ENCODE data around the gene SLC22A12.

SLC22A12 gene

GRCh38 chr11:64563966-64564365 lies 27.1 kb upstream of the SLC22A12 start:
- no peak for DNase-seq

- DNase-seq: no peak
Observed at GRCh38 chr11:64564419-64564818, 26.6 kb upstream of the SLC22A12 start.

DNA sequence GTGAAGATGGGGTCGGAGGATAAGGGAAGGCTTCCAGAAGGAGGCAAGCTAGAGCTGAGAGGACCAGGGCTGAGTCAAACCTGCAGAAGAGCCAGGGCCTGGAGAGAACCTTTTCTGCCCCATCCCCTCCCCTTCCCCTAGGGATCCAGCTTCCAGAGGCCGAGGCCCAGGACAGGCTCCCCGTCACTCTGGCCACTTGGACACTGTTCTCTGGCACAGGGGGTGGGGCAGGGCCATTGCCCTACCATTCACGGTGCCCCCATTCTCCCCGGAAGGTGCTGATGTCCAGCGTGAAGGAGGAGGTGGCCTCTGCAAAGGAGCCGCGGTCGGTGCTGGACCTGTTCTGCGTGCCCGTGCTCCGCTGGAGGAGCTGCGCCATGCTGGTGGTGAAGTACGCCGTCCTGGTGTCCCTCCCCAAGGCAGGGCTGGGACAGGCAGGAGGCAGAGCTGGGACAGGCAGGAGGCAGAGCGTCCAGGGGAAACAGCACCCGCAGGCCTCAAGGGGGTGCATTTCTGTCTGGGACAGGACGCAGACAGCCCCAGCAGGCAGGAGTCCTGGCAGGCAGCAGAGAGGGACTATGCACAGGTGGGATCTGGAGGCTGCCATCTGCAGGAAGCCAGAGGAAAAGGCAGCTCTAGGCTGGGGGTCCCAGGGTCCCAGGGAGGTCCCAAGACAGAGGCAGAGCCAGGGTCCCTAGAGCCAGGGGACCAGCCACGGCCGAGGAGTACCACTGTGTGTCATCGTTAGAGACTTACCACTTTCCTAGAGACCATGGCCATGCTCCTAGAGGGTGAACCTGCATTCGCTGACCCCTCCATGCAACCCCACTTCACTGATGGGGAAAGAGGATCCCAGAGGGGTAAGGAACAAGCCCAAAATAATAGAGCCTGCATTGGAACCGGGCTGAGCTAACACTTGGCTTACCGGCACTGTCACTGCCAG lies 25.8 kb upstream of the SLC22A12 start:
- DNase-seq: no peak

DNA sequence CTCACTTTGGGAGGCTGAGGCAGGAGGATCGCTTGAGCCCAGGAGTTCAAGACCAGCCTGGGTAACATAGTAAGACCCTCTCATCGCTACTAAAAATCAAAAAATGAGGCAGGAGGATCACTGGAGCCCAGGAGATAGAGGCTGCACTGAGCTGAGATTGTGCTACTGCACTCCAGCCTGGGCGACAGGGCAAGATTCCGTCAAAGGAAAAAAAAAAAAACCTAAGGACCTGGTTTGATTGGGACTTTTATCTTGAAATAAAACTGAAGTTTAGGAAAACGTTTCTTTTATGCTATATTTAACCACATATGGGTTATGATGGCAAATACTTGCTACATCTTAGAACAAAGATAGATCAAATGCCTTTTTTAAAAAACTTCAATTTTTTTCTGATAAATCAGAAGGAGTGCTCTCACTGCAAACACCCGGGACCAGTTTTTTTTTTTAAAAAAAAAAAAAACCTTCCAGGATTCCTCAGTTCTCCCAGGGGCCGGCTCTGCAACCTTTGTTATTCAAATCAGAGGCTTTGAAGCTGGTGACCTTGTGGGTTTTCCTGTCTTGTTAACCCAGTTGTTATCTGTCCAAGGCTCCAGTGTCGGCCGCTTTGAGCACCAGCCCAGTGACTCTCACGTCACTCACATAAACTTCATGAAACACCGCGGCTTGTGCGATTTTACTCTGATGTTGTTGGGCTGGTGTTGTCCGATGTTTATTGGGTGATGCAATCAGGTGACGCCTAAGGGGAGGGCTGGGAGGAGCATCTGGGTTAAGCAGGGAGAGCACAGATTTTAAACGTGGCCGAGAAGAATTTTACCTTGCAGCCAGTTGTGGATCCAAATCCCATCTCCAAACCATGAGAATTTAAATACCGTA lies 24.7 kb upstream of the SLC22A12 start:
- no peak for DNase-seq

DNA sequence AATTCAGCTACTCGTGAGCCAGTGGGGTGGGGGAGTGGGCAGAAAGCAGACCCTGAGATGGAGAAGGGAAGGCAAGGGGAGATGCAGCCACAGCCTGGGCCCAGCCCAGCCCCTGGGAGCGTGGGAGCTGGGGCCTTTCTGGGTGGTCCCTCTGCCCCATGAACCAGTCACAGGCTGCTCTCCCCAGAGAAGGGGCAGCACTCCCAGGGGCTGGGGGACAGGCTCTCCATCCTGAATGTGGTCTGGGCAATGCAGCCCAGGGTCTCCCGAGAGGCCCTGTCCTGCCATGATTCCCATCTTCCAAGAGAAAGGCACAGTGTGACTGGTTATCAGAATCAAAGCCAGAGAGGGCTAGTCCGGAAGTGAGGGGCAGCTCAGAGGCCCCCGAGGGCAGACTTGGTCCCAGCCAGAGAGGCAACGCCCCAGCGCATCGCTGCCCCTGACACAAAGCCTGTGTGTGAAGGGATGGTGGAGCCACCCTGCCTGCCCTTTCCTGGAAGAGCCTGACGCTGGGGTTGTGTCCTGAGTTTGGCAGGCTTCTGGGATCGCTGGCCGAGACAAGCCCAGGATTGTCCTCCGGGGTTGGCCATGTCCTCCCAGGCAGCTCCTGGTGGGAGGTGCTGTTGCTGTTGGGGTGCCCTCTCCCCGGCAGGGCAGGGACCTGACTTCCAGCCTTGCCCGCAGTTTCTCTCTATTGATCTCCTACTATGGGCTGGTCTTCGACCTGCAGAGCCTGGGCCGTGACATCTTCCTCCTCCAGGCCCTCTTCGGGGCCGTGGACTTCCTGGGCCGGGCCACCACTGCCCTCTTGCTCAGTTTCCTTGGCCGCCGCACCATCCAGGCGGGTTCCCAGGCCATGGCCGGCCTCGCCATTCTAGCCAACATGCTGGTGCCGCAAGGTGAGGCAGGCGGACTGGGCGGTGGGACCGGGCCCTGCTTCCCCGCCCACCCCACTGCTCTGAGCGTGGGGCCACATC lies 23.8 kb upstream of the SLC22A12 start:
- no peak for DNase-seq

DNA sequence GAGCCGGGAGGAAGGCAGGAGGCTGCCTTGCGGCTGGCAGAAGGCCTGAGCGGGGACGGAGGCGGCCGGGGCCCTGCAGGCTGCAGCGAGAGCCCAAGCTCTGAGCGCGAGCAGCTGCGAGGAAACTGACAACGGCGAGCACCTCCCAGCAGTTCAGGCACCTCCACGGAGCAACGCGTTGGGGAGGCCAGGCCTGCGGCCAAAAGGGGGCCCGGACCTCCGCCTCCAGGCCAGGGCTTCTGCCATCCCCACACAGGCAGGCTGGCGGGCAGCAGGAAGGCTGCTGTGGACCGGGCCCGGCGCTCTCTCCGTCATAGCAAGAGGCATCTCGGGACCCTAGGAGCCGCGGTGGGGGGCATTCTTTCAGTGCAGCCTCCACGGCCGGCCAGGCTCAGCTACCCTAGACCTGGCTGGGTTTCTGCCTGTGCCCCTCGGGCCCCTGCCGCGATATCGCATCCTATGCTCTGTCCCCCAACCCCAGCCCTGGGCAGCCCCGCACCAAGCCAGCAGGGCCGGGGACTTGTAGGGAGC lies 22.9 kb upstream of the SLC22A12 start:
- DNase-seq: no peak

GRCh38 chr11:64568584-64569140 lies 22.4 kb upstream of the SLC22A12 start:
- DNase-seq: no peak

DNA sequence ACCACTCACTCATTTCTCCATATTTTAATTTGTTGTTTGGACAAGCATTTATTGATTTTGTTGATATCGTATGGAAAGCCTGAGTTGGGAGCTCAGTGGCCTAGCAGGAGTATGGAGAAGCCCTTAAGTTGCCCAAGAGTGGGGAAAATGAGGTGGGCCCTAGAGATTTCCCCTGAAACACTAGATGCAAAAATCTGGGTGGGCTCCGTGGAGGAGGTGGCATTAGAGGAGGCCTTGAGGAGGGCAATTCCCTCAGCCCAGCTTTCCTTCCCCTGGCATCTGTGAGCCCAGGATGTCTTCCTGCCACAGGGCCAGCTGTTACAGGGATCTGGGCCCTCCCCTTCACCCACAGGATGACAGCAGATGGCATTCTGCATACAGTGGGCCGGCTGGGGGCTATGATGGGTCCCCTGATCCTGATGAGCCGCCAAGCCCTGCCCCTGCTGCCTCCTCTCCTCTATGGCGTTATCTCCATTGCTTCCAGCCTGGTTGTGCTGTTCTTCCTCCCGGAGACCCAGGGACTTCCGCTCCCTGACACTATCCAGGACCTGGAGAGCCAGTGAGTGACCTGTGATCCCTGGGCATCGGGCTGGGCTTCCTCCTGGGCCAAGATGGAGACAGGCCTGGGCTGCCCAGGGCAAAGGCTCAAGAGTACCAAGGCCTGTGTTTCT lies 21.6 kb upstream of the SLC22A12 start:
- no peak for DNase-seq

- no peak for DNase-seq
Observed at GRCh38 chr11:64570341-64570740, 20.7 kb upstream of the SLC22A12 start.

- DNase-seq: no peak
Observed at GRCh38 chr11:64571050-64571409, 20.0 kb upstream of the SLC22A12 start.

DNA sequence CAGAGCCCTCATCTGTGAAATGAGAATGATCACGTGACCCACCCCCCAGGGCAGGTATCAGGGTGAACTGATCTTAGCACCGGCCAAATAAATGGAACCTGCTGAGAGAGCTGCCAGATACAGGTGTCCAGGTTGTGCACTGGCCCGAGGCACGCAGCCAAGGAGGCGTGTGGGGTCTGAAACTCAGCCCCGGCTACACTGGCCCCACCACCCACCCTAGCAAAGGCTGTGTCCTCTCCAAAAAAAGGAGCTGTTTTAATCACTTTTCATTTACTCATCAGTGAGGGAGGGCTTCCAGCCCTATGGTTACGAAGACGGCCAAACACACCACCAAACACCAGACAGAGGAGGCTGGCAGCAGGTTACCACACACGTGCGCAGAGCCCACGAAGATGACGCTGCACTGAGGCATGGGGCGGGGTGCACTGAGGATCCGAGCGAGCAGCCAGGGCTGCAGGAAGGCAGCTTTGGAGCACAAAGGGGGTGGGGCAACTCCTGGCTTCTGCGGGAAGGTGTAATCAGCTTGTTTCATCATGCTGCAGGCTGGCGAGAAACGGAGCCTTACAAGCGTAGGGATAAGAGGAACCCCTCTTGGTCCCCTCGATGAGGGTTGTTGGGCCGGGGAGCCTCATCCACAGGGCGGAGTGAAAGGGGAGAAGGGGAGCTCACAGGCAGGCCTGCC lies 19.5 kb upstream of the SLC22A12 start:
- DNase-seq: no peak

DNA sequence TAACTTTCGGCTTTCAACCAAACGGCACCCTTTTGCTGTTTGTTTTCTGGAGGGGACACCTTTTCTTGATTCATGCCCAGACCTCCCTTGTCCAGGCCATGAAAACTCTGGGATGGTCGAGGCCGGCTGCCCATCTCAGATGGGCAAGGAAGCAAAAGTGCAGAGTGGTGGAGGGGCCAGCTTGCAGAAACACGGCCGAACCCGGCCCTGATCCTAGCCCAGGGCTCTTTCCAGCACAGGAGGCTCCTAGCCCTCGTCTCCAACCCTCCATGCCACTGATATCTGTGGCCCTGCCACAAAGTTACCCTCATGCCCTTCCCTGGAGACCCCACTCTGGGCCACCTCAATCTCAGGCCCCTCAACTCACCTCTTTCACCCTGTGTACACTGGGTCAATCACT lies 18.9 kb upstream of the SLC22A12 start:
- no peak for DNase-seq

DNA sequence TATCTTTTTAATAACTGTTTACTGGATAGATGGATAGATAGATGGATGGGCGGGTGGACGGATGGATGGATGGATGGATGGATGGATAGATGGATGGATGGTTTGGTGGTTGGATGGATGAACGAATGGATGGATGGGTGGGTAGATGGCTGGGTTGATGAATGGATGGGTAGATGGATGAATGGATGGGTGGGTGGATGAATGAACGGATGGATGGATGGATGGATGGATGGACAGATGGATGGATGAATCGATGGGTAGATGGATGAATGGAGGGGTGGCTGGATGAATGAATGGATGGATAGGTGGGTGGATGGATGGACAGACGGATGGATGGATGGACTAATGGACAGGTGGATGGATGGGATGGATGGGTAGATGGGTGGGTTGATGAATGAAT lies 13.8 kb upstream of the SLC22A12 start:
- no peak for DNase-seq

DNA sequence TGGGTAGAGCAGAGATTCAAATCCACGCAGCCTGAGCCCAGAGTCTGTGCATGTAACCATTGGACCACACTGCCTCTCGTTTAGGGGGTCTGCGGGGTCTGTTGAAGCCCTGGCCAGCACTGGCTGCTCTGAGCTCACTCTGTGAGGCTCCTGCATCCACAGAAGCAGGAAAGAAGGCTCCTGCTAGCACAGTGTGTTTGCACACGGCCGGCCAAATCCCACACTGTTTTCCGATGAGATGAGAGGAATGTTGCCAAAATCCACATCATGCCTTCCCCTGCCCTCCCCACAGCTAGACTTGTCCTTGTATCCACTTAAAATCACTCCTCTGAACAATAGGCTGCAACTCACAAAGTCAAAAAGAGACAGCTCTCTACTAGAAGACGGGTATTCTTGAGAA lies 10.6 kb upstream of the SLC22A12 start:
- no peak for DNase-seq

GRCh38 chr11:64581057-64581523 lies 9.9 kb upstream of the SLC22A12 start:
- no peak for DNase-seq

DNA sequence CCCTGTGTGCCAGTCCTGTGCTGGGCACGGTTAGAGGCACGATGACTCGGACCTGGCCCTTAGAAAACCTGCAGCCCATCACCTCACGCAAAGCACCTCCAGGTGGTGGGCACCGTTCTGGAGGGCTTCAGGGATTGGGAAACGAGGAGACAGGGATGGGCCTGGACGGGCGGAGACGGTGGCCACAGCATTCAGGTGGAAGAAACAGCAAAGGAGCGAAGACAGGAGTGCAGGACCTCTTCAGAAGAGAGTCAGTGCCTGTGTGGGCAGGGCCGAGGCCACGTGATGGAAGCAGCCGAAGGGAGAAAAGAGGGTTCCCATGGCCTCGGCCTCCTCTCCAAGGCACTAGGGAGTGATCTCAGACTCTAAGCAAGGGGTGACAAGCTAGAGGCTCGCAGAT lies 8.1 kb upstream of the SLC22A12 start:
- no peak for DNase-seq

- no peak for DNase-seq
Observed at GRCh38 chr11:64583296-64584262, 7.4 kb upstream of the SLC22A12 start.

- no peak for DNase-seq
Observed at GRCh38 chr11:64585150-64585549, 5.9 kb upstream of the SLC22A12 start.

- no peak for DNase-seq
Observed at GRCh38 chr11:64586366-64586765, 4.7 kb upstream of the SLC22A12 start.

DNA sequence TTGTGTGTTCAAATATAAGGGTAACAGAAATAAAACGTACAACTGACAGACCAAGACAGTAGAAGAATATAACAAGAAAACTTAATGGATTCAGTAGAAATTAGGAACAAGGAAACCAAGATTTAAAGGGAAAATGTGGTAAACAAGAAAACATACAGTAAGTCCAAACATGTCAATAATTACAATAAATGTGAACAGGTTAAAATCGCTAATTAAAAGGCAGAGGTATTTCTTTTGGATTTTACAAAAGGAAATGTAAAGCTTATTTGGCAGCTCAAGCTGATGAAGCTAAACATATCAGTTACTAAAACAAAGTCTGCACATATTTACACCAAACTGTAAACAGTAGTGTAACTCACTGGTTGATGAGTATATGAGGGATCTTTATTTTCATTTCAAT lies 2.3 kb upstream of the SLC22A12 start:
- DNase-seq: no peak
